Ramos (cell line): Measurements from ENCODE around the gene PADI3.
"Not testable (repeated sequence)": the region's sequence is repeated elsewhere in the genome, so short reads cannot be mapped to it uniquely, and the experiment has no call there.

ENCODE experiments used
- in situ Hi-C: fragments of 300-500 bp; cut with MboI; formaldehyde crosslinking; loops from one replicate; pipeline ENCODE4 v1.14.3; 2022; ENCODE audit warnings: low sequenced_read_pairs; ENCODE audit not compliant: unreplicated experiment

PADI3 gene

GRCh38 chr1:17236779-17237560, 11.9 kb upstream of the PADI3 start:
- in situ Hi-C loops: no loop called here

GRCh38 chr1:17237561-17237903, 11.4 kb upstream of the PADI3 start:
- in situ Hi-C loops: no loop called here

GRCh38 chr1:17239420-17239819, 9.5 kb upstream of the PADI3 start:
- in situ Hi-C loops: no loop called here

GRCh38 chr1:17241011-17241779, 7.7 kb upstream of the PADI3 start:
- in situ Hi-C loops: not testable (repeated sequence)

GRCh38 chr1:17241780-17242074, 7.2 kb upstream of the PADI3 start:
- in situ Hi-C loops: not testable (repeated sequence)

GRCh38 chr1:17243274-17243673, 5.6 kb upstream of the PADI3 start:
- in situ Hi-C loops: no loop called here

GRCh38 chr1:17244821-17245740, 3.8 kb upstream of the PADI3 start:
- in situ Hi-C loops: no loop called here

GRCh38 chr1:17245816-17246325, 3.0 kb upstream of the PADI3 start:
- in situ Hi-C loops: no loop called here

GRCh38 chr1:17246971-17247370, 1.9 kb upstream of the PADI3 start:
- in situ Hi-C loops: no loop called here

- in situ Hi-C loops: no loop called here
These were observed 1.7 kb downstream of the PADI3 start for GRCh38 chr1:17250601-17251000.

- in situ Hi-C loops: no loop called here
These were observed 2.3 kb downstream of the PADI3 start for GRCh38 chr1:17251246-17251645.

- in situ Hi-C loops: no loop called here
These were observed 2.9 kb downstream of the PADI3 start for GRCh38 chr1:17251701-17252376.

GRCh38 chr1:17255336-17255735, 6.4 kb downstream of the PADI3 start:
- in situ Hi-C loops: no loop called here

GRCh38 chr1:17258116-17258757, 9.3 kb downstream of the PADI3 start:
- in situ Hi-C loops: no loop called here

- in situ Hi-C loops: no loop called here
These were observed 9.8 kb downstream of the PADI3 start for GRCh38 chr1:17258758-17259130.

- in situ Hi-C loops: no loop called here
These were observed 10.5 kb downstream of the PADI3 start for GRCh38 chr1:17259233-17259873.

GRCh38 chr1:17260264-17260663, 11.4 kb downstream of the PADI3 start:
- in situ Hi-C loops: no loop called here

- in situ Hi-C loops: no loop called here
These were observed 11.8 kb downstream of the PADI3 start for GRCh38 chr1:17260738-17261137.

GRCh38 chr1:17263936-17264335, 15.0 kb downstream of the PADI3 start:
- in situ Hi-C loops: no loop called here
